Measurements from ENCODE around the gene APLP1.

Gene APLP1

DNA sequence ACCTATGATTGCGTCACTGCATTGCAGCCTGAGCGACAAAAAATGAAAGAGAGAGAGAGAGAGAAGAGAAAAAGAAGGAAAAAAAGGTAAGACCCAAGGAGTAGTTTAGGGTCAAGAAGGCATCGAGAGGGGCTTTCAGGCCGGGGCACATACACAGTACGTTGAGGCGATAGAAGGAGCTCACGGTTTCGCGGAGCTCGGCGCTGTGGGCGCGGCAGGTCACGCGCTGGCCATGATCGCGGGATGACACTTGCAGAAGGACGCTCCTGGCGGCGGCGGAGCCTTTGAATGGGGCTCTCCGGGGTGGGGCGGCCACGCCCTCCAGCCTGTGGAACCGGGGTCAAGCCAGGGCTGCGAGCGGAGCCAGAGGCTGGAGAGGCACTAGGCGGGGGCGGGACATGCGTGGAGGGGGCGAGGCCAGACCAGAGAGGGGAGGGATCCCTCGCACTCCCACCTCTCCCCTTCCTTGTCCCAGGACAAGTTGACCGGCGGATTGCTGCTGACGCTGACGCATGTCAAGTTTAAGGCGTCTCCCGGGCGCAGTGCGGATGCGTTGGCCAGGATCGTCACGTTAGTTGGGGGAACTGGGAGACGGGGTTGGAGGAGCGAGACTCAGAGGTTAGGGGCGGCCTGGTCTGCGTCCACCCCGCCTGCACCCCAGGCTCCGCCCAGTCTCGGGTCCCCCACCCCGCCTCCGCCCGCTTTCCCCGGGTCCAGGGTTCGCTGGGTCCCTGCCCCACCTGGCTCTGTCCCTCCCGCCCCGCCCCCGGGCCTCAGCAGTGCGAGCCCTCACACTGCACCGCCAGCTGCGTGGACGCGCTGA is 22.9 kb upstream of the APLP1 start:
- in situ Hi-C loops (cut with MboI; ENCODE audit: low sequenced_read_pairs, unreplicated experiment) = no loop called here
- no peak for DNase-seq (ENCODE audit: low spot score)
- TF ChIP-seq CTCF (IDR thresholded peaks at IDR 0.05; ENCODE audit: borderline replicate concordance, control extremely low read depth, extremely low read depth, insufficient read depth, missing control alignments) = no peak

GRCh38 chr19:35846038-35846668 is 22.2 kb upstream of the APLP1 start:
- DNase-seq (ENCODE audit: low spot score) = no peak
- TF ChIP-seq CTCF (IDR thresholded peaks at IDR 0.05; ENCODE audit: borderline replicate concordance, control extremely low read depth, extremely low read depth, insufficient read depth, missing control alignments) = no peak
- in situ Hi-C loops (cut with MboI; ENCODE audit: low sequenced_read_pairs, unreplicated experiment) = no loop called here

DNA sequence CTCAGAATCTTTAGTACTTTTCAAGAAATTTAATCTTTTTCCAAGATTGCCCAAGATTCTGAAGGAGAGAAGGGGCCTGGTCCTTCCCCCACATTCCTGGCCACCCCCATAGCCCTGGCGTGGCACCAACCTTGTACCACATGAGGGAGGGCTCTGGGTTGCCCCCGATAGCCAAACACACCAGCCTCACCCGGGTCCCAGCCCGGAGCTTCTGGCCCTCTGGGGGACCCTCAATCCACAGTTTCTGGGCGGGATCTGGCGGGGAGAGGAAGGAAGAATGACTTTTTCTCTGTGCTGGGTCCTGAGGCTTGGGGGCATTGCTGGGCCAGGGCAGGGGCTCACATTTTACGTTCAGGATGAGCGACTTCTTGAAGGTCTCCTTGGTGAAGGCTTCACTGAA is 20.5 kb upstream of the APLP1 start:
- no peak for TF ChIP-seq CTCF (IDR thresholded peaks at IDR 0.05; ENCODE audit: borderline replicate concordance, control extremely low read depth, extremely low read depth, insufficient read depth, missing control alignments)
- no peak for DNase-seq (ENCODE audit: low spot score)
- in situ Hi-C loops (cut with MboI; ENCODE audit: low sequenced_read_pairs, unreplicated experiment) = no loop called here

- TF ChIP-seq CTCF (IDR thresholded peaks at IDR 0.05; ENCODE audit: borderline replicate concordance, control extremely low read depth, extremely low read depth, insufficient read depth, missing control alignments) = no peak
- DNase-seq (ENCODE audit: low spot score) = no peak
- in situ Hi-C loops (cut with MboI; ENCODE audit: low sequenced_read_pairs, unreplicated experiment) = no loop called here
Measured at GRCh38 chr19:35848486-35848885, 19.9 kb upstream of the APLP1 start.

DNA sequence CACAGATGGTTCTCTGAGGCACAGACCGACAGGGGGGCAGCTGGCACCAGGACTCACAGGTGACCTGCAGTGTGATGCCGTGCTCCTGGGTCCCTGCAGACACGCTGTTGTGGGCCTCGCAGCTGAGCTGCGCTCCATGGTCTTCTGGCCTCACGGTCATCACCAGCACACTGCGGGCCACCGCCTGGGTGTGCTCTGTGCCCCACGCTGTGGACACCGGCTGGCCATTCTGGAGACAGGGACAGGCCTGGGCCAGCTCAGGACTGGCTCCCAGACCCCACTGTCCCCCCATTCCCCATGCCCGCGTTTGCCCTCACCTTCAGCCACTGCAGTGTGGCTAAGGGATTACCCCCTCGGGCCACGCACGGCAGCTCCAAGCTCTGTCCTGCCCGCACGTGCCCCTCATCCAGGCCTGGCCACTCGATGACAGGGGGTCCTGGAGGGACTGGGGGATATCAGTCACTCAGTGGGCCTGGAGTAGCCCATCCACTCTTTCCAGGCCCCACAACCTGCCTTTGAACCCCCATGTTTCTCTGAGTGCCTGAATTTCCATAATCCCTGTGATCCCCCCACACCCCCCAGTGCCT is 19.4 kb upstream of the APLP1 start:
- DNase-seq (ENCODE audit: low spot score) = no peak
- no peak for TF ChIP-seq CTCF (IDR thresholded peaks at IDR 0.05; ENCODE audit: borderline replicate concordance, control extremely low read depth, extremely low read depth, insufficient read depth, missing control alignments)
- in situ Hi-C loops (cut with MboI; ENCODE audit: low sequenced_read_pairs, unreplicated experiment) = no loop called here

GRCh38 chr19:35851213-35852028 is 17.0 kb upstream of the APLP1 start:
- in situ Hi-C loops (cut with MboI; ENCODE audit: low sequenced_read_pairs, unreplicated experiment) = no loop called here
- no peak for TF ChIP-seq CTCF (IDR thresholded peaks at IDR 0.05; ENCODE audit: borderline replicate concordance, control extremely low read depth, extremely low read depth, insufficient read depth, missing control alignments)
- DNase-seq (ENCODE audit: low spot score) = no peak
